ENCODE data around the gene TSPAN2.

The TSPAN2 gene

DNA sequence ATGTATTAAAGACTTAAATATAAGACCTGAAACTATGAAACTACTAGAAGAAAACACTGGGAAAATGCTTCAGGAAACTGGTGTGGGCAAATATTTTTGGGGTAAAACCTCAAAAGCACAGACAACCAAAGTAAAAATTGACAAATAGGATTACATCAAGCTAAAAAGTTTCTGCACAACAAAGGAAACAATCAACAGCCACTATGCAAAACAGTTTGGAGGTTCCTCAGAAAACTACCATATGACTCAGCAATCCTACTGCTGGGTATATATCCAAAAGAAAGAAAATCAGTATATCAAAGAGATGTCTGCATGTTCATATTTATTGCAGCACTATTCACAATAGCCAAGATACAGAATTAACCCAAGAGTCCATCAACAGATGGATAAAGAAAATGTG is 42.6 kb downstream of the TSPAN2 start:
- Histone ChIP-seq H2AFZ (ENCODE audit: low read depth, low read length, severe bottlenecking) (no peak overlapping the region), H3K79me2 (ENCODE audit: insufficient read depth, low read length) (no peaks in the 10 kb centered on the region), H3K9me2 (replicated peaks; ENCODE audit: insufficient read depth, low read length) (no peaks in the 10 kb centered on the region), H3K9me3 (ENCODE audit: insufficient read depth, low read length) (no peaks in the 10 kb centered on the region), H3K36me3 (ENCODE audit: low read length) (no peaks in the 10 kb centered on the region), H3F3A (ENCODE audit: insufficient read depth) (no peaks in the 10 kb centered on the region), H3K4me3 (ENCODE audit: insufficient read depth, low read length, poor library complexity, severe bottlenecking) (no peak overlapping the region), H3K4me2 (ENCODE audit: low read depth, low read length, poor library complexity, severe bottlenecking) (no peak overlapping the region), H4K20me1 (ENCODE audit: low read depth, low read length) (no peaks in the 10 kb centered on the region), H3K9ac (ENCODE audit: low read length) (no peak overlapping the region), H3K27me3 (ENCODE audit: low read length) (no peaks in the 10 kb centered on the region), H3K27ac (ENCODE audit: low read depth, low read length) (no peak overlapping the region)
- TF ChIP-seq, protein P1, sequence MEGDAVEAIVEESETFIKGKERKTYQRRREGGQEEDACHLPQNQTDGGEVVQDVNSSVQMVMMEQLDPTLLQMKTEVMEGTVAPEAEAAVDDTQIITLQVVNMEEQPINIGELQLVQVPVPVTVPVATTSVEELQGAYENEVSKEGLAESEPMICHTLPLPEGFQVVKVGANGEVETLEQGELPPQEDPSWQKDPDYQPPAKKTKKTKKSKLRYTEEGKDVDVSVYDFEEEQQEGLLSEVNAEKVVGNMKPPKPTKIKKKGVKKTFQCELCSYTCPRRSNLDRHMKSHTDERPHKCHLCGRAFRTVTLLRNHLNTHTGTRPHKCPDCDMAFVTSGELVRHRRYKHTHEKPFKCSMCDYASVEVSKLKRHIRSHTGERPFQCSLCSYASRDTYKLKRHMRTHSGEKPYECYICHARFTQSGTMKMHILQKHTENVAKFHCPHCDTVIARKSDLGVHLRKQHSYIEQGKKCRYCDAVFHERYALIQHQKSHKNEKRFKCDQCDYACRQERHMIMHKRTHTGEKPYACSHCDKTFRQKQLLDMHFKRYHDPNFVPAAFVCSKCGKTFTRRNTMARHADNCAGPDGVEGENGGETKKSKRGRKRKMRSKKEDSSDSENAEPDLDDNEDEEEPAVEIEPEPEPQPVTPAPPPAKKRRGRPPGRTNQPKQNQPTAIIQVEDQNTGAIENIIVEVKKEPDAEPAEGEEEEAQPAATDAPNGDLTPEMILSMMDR (IDR thresholded peaks at IDR 0.05; ENCODE audit: insufficient read depth, low read length, poor library complexity, severe bottlenecking): no peak
- no peak for TF ChIP-seq EZH2phosphoT487 (conservative IDR thresholded peaks at IDR 0.05; ENCODE audit: low read length)

DNA sequence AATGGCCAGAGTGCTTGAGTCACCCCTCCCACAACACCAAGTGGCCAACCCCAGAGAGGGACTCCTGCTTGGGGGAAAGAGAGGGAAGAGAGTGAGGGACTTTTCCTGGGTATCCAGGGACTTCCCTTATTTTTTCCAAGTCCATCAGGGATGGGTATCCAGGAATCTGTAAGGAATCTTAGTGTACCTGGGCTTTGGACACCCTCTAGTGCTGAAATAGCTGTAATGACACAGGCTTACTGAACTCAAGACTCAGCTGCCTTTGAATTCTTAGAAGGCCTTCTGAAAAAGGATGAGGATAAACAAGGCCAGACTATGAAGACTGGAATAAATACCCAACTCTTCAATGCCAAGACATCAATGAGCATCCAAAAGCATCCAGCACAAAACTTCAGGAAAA is 47.6 kb downstream of the TSPAN2 start:
- no peak for TF ChIP-seq EZH2phosphoT487 (conservative IDR thresholded peaks at IDR 0.05; ENCODE audit: low read length)
- TF ChIP-seq, protein P1 (IDR thresholded peaks at IDR 0.05; ENCODE audit: insufficient read depth, low read length, poor library complexity, severe bottlenecking): no peak
- Histone ChIP-seq H3K27ac (ENCODE audit: low read depth, low read length) (no peak overlapping the region), H3K4me2 (ENCODE audit: low read depth, low read length, poor library complexity, severe bottlenecking) (no peak overlapping the region), H3K4me3 (ENCODE audit: insufficient read depth, low read length, poor library complexity, severe bottlenecking) (no peak overlapping the region), H4K20me1 (ENCODE audit: low read depth, low read length) (no peaks in the 10 kb centered on the region), H2AFZ (ENCODE audit: low read depth, low read length, severe bottlenecking) (no peak overlapping the region), H3K27me3 (ENCODE audit: low read length) (no peaks in the 10 kb centered on the region), H3K9ac (ENCODE audit: low read length) (no peak overlapping the region), H3K36me3 (ENCODE audit: low read length) (no peaks in the 10 kb centered on the region), H3K79me2 (ENCODE audit: insufficient read depth, low read length) (no peaks in the 10 kb centered on the region), H3K9me2 (replicated peaks; ENCODE audit: insufficient read depth, low read length) (no peaks in the 10 kb centered on the region), H3F3A (ENCODE audit: insufficient read depth) (no peaks in the 10 kb centered on the region), H3K9me3 (ENCODE audit: insufficient read depth, low read length) (no peaks in the 10 kb centered on the region)

DNA sequence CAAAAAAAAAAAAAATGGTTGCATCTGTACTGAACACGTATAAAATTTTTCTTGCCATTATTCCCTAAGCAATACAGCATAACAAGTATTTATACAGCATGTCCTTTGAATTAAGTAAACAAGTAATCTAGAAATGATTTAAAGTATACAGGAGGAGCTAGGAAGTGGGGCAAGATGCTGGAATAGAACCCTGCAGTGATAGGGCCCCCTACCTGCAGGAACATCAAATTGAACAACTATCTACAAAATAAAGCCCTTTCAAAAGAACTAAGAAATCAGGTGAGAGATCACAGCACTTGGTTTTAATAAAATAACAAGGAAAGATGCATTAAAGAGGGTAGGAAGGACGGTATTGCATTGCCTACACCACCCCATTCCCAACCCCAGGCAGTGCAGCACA is 48.8 kb downstream of the TSPAN2 start:
- no peak overlapping the region for H3K4me2 ChIP-seq (ENCODE audit: low read depth, low read length, poor library complexity, severe bottlenecking)
- no peak overlapping the region for H3K27ac ChIP-seq (ENCODE audit: low read depth, low read length)
- no peaks in the 10 kb centered on the region for H4K20me1 ChIP-seq (ENCODE audit: low read depth, low read length)
- no peak overlapping the region for H2AFZ ChIP-seq (ENCODE audit: low read depth, low read length, severe bottlenecking)
- no peaks in the 10 kb centered on the region for H3K9me2 ChIP-seq (replicated peaks; ENCODE audit: insufficient read depth, low read length)
- no peaks in the 10 kb centered on the region for H3K9me3 ChIP-seq (ENCODE audit: insufficient read depth, low read length)
- no peak for TF ChIP-seq EZH2phosphoT487 (conservative IDR thresholded peaks at IDR 0.05; ENCODE audit: low read length)
- TF ChIP-seq, protein P1 (IDR thresholded peaks at IDR 0.05; ENCODE audit: insufficient read depth, low read length, poor library complexity, severe bottlenecking): no peak
- H3K79me2 ChIP-seq (ENCODE audit: insufficient read depth, low read length): no peaks in the 10 kb centered on the region
- no peak overlapping the region for H3K4me3 ChIP-seq (ENCODE audit: insufficient read depth, low read length, poor library complexity, severe bottlenecking)
- no peak overlapping the region for H3K9ac ChIP-seq (ENCODE audit: low read length)
- H3K36me3 ChIP-seq (ENCODE audit: low read length): no peaks in the 10 kb centered on the region
- no peaks in the 10 kb centered on the region; the same call in 1 of the 2 replicates for H3K27me3 ChIP-seq (ENCODE audit: low read length)
- H3F3A ChIP-seq (ENCODE audit: insufficient read depth): no peaks in the 10 kb centered on the region

All from SU-DHL-6 (cell line).